GM21529 (cell line): ENCODE data around the gene HYKK.
A peak's percentile ranks its signal among the peaks of the same experiment; 100 is the strongest.
"Not testable (repeated sequence)": the region's sequence is repeated elsewhere in the genome, so short reads cannot be mapped to it uniquely, and the experiment has no call there.

Experiments used
- ATAC-seq: cut with Tn5 transposase; IDR thresholded peaks from one replicate; pipeline ENCODE4 v1.9.1; 2021; ENCODE audit not compliant: unreplicated experiment

The HYKK gene

DNA sequence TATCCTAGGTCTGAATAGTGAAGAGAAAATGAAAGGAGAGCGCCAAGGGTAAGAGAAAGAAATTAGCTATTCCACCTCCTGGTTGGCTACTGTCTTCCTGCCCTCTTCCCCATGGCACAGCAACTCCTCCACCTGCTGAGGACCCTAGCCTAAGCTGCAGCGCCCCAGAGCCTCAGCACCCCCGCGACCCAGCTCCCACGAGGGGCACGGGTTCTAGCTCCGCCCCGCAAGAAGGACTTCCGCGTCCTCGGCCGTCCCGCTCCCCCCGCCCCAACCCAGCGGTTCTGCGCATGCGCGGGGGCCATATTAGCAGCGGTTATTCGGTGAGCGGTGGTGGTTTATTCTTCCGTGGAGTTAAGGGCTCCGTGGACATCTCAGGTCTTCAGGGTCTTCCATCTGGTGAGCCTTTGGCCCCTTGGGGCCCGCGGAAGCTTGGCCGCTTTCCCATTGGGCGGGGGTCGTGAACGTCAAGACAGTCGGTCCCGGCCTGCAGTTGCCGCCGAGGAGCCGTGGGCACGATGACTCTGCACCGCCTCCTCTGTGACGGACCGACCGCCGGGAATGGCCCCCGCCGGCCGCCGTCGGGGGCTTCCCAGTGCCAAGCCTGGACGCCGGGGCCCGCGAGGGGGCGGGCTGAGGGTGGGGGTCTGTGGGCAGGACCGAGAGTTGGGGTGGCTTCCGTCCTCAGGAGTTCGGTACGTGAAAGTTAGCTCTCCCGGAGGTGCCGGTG, 32.9 kb downstream of the HYKK start, which contains the start of gene PSMA4:
Gene PSMA4 (plus strand): TSS at position 304 of the 730 bp plus-strand sequence. CDS start 1,484 bp downstream, outside the sequence.
- ATAC-seq: peak; percentile 73

DNA sequence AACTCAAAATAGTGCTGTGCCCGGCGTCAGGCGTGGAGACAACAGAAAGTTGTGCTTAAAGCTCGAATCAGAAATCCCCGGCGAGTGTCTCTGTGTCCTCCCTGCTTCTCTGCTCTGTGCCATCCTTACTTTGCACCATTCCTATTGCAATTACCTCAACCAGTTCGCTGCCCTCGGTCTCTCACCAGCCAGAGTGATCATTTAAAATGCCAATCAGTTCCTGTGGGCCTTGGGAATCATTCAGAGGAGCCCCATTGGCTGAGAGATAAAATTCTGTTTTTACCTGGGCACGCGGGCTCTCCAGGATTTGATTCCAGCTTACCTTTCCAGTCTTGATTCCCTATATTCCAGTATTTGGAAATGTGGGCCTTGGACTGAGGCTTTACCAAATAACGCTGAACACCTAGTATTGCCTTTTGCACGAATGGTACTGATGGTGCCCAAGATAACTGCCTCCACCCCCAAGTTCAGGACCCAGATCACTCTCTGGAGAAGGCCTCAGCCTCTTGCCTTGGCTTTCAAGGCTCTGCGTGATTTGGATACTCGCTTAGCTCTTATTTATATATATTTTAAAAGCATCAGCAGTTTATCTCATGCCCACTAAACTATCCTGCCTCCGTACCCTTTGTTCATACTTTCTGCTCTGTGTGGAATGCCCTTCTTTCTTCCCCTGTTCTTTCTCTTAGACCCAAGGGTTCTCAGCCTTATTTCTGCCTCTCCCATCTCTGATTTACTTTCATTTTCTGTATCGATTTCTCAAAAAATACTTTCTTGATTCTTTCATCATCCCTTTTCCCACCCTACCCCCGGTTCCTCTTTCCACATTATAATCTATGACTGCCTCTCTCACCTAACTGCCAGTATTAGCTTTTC, 33.7 kb downstream of the HYKK start:
- ATAC-seq: no peak

DNA sequence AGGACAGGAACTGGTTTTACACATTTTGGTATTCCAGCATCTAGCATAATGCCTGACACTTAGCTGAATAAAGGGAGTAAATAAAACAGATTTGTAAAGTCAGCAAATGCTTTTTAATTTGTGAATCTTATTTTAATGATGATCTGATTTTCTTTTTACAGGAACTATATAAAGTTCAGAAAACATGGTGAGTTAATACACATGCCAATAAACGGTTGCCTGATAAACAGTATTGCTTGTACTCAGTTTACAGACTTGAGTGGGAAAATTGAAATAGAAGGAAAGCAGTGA, 34.3 kb downstream of the HYKK start:
- ATAC-seq: no peak

DNA sequence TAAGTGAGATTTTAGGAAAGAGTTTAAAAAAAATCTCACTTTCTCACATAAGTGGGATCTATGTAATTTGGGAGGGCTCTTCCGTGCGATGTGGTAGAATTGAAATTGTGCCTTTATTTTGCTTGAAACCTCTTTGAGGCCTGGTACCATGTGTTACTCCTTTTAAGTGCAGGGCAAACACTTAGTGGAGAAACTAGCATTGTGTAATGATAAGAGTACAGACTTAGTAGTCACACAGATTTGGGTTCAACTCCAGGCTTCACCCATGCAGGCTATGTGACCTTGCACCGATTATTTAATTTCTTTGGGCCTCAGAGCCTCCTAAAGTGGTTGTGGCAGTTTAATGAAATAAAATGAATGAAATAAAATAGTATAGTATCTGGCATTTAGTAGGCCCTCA, 35.3 kb downstream of the HYKK start:
- ATAC-seq: no peak

DNA sequence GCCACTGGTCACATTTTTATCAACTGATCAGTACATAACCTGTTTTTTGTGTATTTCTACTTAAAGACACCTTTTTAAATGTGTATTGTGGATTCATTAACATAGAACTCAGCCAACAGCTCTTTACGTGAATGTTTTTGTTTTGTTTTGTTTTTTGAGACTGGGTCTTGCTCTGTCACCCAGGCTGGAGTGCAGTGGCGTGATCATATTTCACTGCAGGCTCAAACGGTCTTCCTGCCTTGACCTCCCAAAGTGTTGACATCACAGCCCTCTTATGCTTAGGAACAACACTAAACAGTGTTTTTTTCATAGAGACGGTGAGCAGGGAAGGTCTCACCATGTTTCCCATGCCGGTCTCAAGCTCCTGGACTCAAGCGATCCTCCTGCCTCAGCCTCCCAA, 42.8 kb downstream of the HYKK start:
- no peak for ATAC-seq

DNA sequence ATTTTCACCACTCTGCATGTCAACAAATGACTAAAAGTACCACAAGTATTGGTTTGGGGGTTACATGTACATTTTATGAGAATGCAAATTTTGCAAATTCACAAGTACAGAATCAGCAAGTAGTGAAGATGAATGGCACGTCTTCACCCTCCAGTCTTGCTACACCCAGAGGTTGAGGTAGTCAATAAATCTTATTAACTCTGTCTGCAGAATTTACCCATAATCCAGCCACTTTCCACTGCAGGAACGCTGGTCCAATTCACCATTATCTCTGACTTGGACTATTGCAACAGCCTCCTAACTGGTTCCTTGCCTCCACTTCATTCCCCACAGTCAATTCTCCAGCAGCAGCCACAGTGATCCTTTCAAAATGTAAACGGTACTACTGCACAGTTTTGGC, 43.4 kb downstream of the HYKK start:
- ATAC-seq: no peak

DNA sequence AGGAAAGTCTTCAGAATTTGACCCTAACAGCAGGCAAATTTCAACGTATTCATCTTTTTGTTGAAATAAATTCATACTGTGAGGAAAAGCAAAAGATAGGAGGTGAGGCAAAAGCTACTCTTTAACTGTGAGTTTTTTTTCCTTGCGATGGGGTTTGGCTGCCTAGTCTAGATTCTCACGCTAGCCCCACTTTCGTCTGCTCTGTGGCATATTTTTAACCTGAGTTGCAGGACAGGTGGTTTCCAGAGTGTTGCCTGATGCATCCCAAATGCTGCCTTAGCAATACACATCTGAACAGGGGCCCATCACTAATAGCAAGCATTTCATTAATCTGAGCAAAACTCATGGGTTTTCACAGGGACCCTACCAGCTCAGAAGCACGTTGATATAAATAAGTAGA, 44.5 kb downstream of the HYKK start:
- ATAC-seq: no peak

DNA sequence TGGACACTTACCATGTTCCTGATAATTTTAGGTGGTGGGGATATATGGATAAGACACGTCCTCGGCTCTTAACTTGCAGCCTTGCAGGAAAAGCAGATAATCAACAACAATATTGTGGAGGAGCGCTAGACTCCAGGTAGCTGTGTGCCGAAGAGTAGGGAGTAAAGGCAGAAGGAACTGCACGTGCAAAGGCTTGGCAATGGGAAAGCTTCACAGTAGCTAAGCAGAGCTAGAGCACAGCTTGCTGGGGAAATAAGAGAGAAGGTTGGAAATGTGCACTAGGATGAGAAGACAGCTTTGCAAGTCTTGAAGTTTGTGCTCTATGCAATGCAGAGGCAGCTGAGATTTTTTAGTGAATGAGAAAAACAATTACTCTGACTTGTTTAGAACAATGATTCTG, 45.2 kb downstream of the HYKK start:
- no peak for ATAC-seq

DNA sequence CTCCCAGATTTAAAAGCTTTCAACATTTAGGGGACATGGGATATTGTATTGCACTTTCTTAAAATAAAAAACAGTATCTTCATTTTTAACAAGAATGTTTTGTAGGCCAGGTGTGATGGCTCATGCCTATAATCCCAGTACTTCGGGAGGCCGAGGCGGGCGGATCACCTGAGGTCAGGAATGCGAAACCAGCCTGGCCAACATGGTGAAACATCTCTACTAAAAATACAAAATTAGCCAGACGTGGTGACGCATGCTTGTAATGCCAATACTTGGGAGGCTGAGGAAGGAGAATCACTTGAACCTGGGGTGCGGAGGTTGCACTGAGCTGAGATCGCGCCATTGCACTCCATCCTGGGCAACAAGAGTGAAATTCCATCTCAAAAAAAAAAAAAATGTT, 52.8 kb downstream of the HYKK start:
- ATAC-seq: not testable (repeated sequence)

DNA sequence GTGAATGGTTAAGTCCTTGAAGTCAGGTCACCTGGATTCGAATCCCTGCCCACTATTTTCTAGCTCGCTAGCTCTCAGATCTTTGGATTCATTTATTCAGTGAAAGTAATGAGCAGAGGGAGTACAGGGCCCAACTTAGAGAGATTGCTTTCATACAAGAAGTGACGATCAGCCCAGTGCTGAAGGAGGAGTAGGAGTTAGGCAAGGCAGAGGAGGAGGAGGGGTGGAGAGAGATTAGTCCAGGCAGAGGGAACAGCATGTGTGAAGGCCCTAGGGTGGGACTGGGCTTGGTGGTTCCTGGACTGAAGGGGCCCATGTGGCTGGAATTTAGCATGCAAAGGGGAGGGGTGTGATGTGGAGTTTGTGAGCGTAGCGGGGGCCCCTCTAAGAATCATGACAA, 54.1 kb downstream of the HYKK start:
- no peak for ATAC-seq

DNA sequence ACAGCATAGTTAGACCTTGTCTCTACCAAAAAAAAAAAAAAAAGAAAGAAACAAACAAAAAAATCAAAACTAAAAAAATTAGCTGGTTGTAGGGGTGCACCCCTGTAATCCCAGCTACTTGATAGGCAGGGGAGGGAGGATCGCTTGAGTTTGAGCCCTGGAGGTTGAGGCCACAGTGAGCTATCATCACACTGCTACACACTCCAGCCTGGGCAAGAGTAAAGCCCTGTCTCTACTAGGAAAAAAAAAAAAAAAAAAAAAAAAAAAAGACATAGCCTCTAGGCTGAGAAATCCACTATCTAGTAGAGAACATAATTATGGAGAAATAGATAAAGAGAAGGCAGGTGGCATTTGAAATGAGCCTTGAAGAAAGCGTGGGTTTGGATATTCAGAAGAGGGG, 55.7 kb downstream of the HYKK start:
- ATAC-seq: no peak

DNA sequence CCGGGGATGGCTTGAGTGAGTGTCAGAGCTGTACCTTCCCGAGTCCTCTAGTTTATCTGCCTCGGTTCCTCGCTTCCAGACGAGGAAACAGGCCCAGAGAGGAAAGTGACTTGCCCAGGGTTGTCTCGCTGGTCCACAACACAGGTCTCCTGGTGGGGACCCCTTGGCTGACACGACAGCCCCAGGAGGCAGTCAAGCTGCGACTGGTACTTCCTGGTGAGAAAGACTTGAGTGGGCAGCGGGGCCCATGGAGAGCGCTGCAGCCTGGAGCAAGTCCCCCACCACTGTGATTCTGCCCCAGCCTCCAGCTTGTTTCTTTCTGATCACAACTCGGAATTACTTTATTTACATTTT, 57.3 kb downstream of the HYKK start:
- ATAC-seq: peak; percentile 28

DNA sequence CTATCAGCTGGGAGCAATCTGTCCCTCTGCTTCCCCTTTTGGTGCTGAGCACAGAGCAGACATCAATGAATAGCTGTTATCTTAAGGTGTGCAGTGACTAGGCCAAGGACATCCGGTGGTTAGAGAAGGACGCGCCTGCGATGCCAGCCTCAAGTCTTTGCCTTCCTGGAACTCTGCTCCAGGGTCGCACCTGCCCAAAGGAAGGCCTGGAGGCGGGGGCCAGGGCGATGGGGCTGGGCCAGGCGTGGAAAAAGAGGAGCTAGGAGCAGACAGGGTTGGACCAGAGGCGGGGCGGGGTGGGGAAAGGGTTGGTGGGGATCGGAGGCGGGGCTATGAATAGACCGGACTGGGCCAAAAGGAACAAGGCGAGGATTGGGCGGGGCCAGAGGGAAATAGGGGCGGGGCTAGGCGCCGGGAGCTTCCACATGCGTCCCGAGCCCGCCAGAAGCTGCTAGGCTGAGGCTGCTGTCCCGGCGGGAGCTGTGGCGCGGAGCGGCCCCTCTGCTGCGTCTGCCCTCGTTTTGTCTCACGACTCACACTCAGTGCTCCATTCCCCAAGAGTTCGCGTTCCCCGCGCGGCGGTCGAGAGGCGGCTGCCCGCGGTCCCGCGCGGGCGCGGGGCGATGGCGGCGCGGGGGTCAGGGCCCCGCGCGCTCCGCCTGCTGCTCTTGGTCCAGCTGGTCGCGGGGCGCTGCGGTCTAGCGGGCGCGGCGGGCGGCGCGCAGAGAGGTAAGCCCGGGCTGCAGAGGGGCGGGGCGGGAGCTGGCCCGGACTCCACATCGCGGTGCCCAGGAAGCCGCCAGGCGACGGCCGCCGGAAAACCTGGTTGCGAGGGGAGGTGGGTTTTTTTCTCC, 57.9 kb downstream of the HYKK start, which contains the start of gene CHRNA5:
Gene CHRNA5 (plus strand): TSS at position 424 of the 854 bp plus-strand sequence. CDS start 200 bp downstream, at position 624.
- ATAC-seq: peak; percentile 88

DNA sequence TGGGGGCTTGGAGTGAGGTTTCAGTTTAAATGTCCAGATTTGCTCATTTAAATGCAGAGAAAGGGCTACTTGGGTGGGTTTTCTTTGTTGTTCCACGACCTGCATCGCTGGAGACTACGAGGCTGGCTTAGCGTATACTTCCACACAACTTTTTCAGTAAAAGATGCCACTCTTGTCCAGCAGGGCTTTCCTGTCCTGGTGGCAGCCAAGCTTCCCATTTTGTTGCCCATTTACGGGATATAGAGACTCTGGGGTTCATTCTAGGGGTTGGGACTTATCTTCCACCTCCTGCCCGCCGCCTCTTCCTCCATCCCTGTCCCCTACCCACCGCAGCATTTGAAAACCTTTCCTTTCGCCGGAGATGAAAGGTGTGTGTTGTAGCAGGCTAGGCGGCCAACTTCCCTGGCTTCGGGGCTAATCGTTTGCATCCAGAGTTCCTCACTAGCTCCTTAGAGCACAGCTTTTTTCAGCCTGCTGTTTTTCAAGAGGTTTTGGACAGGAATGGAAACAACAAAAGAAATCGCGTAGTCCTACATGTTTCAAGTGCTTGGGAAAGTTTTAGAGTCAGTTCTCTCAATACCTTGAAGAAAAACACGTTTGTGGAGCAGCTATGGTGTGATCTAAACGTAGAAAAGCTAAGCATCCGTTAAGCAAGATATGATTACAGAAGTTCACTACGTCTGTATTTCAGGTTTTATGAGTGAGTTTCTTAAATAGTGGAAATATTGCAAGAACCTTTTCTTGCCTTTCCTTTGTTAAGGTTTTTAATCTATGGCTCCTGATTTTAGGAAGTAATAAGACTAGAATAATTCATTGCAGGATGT, 58.8 kb downstream of the HYKK start:
- peak; percentile 24 for ATAC-seq

DNA sequence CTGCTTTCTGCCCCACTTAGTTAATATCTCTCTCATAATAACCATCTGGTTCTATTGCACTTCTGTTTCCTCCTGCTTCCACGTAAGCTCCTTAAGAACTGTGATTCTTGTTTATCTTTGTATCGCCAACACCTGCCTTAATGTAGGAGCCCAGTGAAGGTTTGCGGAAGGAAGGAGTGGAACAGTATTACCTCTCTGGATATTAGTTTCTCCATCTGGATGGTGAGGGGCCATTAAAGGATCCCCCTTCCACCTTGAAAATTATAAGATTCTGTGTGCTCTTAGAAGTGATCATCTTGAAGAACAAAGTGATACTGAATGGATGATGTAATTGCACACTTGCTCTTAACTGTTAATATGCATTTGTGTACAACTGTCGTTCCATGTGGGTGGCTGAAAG, 60.2 kb downstream of the HYKK start:
- no peak for ATAC-seq

DNA sequence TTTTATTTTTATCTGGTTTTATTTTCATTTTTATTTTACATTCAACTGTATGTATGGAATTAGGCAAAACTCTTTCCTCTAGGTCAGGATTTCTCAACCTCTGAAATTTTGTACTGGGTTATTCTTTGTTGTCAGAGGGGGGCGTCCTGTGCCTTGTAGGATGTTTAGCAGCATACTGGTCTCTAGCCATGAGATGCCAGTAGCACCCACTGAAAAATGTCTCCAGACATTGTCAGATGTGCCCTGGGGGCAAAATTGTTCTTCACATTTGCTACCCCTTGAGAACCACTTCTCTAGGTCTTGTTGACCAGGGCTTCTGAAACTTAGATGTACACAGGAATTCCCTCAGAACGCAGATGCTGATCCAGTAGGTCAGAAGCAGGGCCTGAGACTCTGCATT, 63.3 kb downstream of the HYKK start:
- ATAC-seq: no peak

DNA sequence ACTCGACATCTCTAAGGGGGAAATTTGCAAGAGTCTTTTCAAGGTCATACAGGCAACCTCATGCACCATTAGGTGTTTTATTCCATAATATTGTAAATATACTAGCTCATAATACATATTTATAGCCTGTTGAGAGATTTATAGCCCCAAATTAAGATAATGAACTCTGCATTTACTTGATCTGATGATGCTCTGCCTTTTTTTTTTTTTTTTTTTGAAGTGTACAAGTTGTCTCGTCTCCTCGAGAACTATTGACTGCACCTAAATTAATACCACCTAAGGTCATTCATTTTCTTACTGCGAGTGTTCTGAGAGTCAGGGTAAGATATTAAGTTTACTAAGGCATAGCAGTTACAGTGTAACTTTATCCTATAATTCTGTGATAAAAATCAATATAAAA, 64.0 kb downstream of the HYKK start:
- ATAC-seq: no peak

DNA sequence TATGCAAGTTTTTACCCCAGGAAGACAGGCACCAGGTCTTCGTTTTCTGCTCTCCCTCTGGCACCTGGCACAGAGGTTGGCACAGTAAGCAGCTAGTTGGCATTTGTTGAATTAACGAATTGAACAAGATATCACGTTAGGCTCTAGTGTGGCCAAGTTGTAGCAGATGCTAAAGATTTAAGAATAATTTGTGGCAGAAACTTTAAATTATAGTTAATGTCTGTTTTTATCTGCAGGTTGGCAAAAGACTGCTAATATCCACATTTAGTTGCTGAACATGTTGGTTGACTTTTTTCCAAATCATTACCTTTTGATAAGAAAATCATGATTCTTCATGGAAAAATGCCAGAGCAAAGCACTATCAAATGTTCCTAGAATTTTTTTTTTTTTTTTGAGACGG, 66.0 kb downstream of the HYKK start:
- ATAC-seq: no peak

DNA sequence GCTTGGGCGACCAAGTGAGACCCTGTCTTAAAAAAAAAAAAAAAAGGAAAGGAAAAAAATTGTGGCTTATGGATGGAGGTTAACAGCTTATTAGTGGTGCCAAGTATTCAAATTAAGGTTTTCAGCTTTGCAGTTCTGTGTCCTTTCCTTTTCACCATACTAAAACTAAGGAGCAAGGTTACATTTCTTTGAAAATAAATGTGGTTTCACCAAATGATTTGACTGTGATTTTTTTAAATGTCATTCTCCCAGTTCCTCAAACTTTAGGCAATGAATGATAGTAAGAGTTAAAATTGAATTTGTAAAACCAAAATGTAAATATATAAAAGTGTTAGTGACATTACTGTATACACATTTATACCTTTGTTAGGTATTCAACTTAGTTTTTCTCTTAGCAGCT, 67.6 kb downstream of the HYKK start:
- no peak for ATAC-seq
